GM12892 (cell line): ENCODE measurements around the gene DLG1.

Experiments
- POLR2A ChIP-seq: IDR thresholded peaks from 2 replicates; pipeline ENCODE4 v1.6.1; 2011; ENCODE audit warnings: low read depth, low read length, control low read depth
- POLR2AphosphoS5 ChIP-seq: IDR thresholded peaks from 2 replicates; pipeline ENCODE4 v1.6.1; 2011; ENCODE audit warnings: low read depth, low read length, control low read depth
- TAF1 ChIP-seq: IDR thresholded peaks from 2 replicates; pipeline ENCODE4 v1.6.1; 2011; ENCODE audit warnings: low read depth, mild to moderate bottlenecking, control low read depth, low read length, borderline replicate concordance

- TF ChIP-seq POLR2AphosphoS5: no peak
- TF ChIP-seq POLR2A: no peak
- TF ChIP-seq TAF1: no peak
Measured at GRCh38 chr3:197111685-197112084, 186.7 kb downstream of the DLG1 start.
